ENCODE measurements around the gene CLCN7. TPM values are rescaled to one million over a fixed set of nuclear protein-coding genes. Genes with fewer than 3 reads are reported as not detected.

Gene CLCN7
- total RNA-seq, 1 experiment from 2014 or later = 60.0 TPM

- no peak for TF ChIP-seq CTCF (IDR thresholded peaks at IDR 0.05; ENCODE audit: unreplicated experiment)
- ChIA-PET POLR2A (no interaction called here), CTCF (interaction anchor here (0.8 kb wide), 1 partner anchor 18 kb away, joined by 4 read pairs; no protein-coding TSS in a partner anchor)
- peak within 1 kb of the TSS; percentile 70 for H3K4me3 Mint-ChIP-seq (ENCODE audit: unreplicated experiment)
- H3K27me3 Mint-ChIP-seq (ENCODE audit: insufficient read depth, unreplicated experiment) = no peaks in the 10 kb centered on the region
- H3K36me3 Mint-ChIP-seq (ENCODE audit: insufficient read depth, unreplicated experiment) = peaks cover 24% of the 10 kb centered on the region
- DNase-seq (ENCODE audit: unreplicated experiment) = peak; percentile 45
- intact Hi-C loops (cut with micrococcal nuclease) = no loop called here
- H3K9me3 Mint-ChIP-seq (ENCODE audit: unreplicated experiment) = no peaks in the 10 kb centered on the region
- H3K27ac Mint-ChIP-seq (ENCODE audit: low read depth, unreplicated experiment) = no peak within 1 kb of the TSS
- no peaks in the 10 kb centered on the region for H3K4me1 Mint-ChIP-seq (ENCODE audit: insufficient read depth, unreplicated experiment)
- BruUV-seq (replicated peaks) = no TSS peak
These were observed 60.1 kb downstream of the CLCN7 start, which contains the start of gene UNKL for GRCh38 chr16:1414532-1415260. Gene UNKL (minus strand): TSS chr16:1414704. CDS start chr16:1414691, 13 bp downstream.

GRCh38 chr16:1413684-1414531 lies 60.9 kb downstream of the CLCN7 start:
- ChIA-PET CTCF (interaction anchor here (0.8 to 1.1 kb wide), 3 partner anchors 17 to 277 kb away, joined by 3 to 4 read pairs (median 3); no protein-coding TSS in a partner anchor), POLR2A (interaction anchor here (0.8 kb wide), 1 partner anchor 50 kb away, joined by 4 read pairs; no protein-coding TSS in a partner anchor)
- no peak overlapping the region for H3K27ac Mint-ChIP-seq (ENCODE audit: low read depth, unreplicated experiment)
- intact Hi-C loops (cut with micrococcal nuclease) = no loop called here
- no peaks in the 10 kb centered on the region for H3K4me1 Mint-ChIP-seq (ENCODE audit: insufficient read depth, unreplicated experiment)
- H3K9me3 Mint-ChIP-seq (ENCODE audit: unreplicated experiment) = no peaks in the 10 kb centered on the region
- BruUV-seq (replicated peaks) = no TSS peak
- peaks cover 24% of the 10 kb centered on the region for H3K36me3 Mint-ChIP-seq (ENCODE audit: insufficient read depth, unreplicated experiment)
- H3K27me3 Mint-ChIP-seq (ENCODE audit: insufficient read depth, unreplicated experiment) = no peaks in the 10 kb centered on the region
- peak; percentile 72 for TF ChIP-seq CTCF (IDR thresholded peaks at IDR 0.05; ENCODE audit: unreplicated experiment)
- H3K4me3 Mint-ChIP-seq (ENCODE audit: unreplicated experiment) = peak overlapping the region; percentile 70
- DNase-seq (ENCODE audit: unreplicated experiment) = peak; percentile 49

GRCh38 chr16:1412847-1413246 lies 62.0 kb downstream of the CLCN7 start:
- DNase-seq (ENCODE audit: unreplicated experiment) = no peak
- Mint-ChIP-seq H3K36me3 (ENCODE audit: insufficient read depth, unreplicated experiment) (peaks cover 16% of the 10 kb centered on the region), H3K27ac (ENCODE audit: low read depth, unreplicated experiment) (no peak overlapping the region), H3K27me3 (ENCODE audit: insufficient read depth, unreplicated experiment) (no peaks in the 10 kb centered on the region), H3K9me3 (ENCODE audit: unreplicated experiment) (no peaks in the 10 kb centered on the region), H3K4me3 (ENCODE audit: unreplicated experiment) (no peak overlapping the region), H3K4me1 (ENCODE audit: insufficient read depth, unreplicated experiment) (peaks cover 7% of the 10 kb centered on the region)
- ChIA-PET POLR2A (interaction anchor here (0.8 to 1.8 kb wide), 2 partner anchors 8 to 49 kb away, joined by 4 to 7 read pairs; partner anchors contain the start of gene UQCC4), CTCF (interaction anchor here (0.6 to 1.1 kb wide), 3 partner anchors 10 to 278 kb away, joined by 3 read pairs; no protein-coding TSS in a partner anchor)
- intact Hi-C loops (cut with micrococcal nuclease) = no loop called here
- TF ChIP-seq CTCF (IDR thresholded peaks at IDR 0.05; ENCODE audit: unreplicated experiment) = no peak
- no TSS peak for BruUV-seq (replicated peaks)
